PC-9 (cell line): ENCODE data around the gene RNF130.

Experiments used
- EZH2 ChIP-seq: fragments of 200-600 bp; sonication (generic); IDR thresholded peaks from 2 replicates; pipeline ENCODE4 v1.8.0; 2017; ENCODE audit warnings: antibody characterized with exemption, low read depth
- TF ChIP-seq, protein P1 (sequence below): fragments of 200-600 bp; sonication (generic); conservative IDR thresholded peaks from 2 replicates; pipeline ENCODE4 v1.6.1; 2017; ENCODE audit warnings: mixed run types, antibody characterized with exemption, mild to moderate bottlenecking, moderate library complexity

DNA sequence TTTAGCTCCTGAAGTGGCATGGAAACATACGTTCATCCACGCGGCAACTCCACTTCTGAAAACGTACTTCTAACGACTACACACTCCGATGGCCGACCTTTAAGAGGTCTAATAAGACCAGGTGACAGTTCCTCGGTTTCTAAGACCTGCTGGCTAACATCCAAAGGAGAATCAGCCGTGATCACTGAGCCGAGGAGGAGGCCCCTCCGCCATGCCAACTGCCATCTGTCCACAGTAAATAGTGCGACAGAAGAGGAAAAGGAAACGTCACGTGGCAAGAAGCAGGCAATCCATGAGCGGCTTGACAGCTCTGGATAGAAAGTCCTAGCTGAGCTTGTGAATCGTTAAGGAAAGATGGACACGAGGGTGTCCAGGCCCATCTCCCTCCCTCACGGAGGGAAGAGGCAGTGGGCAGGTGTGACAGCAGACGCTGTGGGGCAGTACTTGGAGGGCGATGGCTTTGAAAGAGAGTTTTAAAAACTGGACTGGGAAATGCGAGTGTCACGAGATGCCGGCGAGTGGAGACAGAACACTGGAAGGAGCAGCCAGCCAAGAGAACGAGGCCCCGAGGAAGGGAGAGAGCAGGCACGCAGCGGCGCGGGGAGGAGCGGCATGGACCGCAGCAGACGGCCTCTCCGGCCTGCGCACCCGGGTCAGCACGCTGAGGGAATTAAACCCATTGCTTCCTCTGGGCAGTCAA lies 97.2 kb downstream of the RNF130 start:
- TF ChIP-seq, protein P1, sequence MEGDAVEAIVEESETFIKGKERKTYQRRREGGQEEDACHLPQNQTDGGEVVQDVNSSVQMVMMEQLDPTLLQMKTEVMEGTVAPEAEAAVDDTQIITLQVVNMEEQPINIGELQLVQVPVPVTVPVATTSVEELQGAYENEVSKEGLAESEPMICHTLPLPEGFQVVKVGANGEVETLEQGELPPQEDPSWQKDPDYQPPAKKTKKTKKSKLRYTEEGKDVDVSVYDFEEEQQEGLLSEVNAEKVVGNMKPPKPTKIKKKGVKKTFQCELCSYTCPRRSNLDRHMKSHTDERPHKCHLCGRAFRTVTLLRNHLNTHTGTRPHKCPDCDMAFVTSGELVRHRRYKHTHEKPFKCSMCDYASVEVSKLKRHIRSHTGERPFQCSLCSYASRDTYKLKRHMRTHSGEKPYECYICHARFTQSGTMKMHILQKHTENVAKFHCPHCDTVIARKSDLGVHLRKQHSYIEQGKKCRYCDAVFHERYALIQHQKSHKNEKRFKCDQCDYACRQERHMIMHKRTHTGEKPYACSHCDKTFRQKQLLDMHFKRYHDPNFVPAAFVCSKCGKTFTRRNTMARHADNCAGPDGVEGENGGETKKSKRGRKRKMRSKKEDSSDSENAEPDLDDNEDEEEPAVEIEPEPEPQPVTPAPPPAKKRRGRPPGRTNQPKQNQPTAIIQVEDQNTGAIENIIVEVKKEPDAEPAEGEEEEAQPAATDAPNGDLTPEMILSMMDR, result no peak
- TF ChIP-seq EZH2, result no peak
